Transverse colon (tissue), 4 donors: ENCODE data around the gene FBF1.

Source experiments
- POLR2A ChIP-seq: fragments of 450-650 bp; IDR thresholded peaks from one replicate; pipeline ENCODE4 v1.6.1; 2016; ENCODE audit warnings: antibody characterized with exemption, mild to moderate bottlenecking, moderate library complexity
- POLR2AphosphoS5 ChIP-seq, 3 donors: sonication (generic); formaldehyde crosslinking; IDR thresholded peaks; one replicate each; pipeline ENCODE4 v1.6.1; 2016; ENCODE audit warnings: antibody characterized with exemption in 3 of 3
- TF ChIP-seq, protein P1 (sequence below), 5 experiments: fragments of 200-600 bp in 3 of 5; fragments of 450-650 bp in 2 of 5; sonication (generic) in 3 of 5; IDR thresholded peaks; 1 replicate in 2 of 5; 2 replicates in 3 of 5; pipeline ENCODE4 v1.5.1; 2016 to 2017; ENCODE audit warnings: antibody characterized with exemption in 5 of 5, inconsistent platforms in 3 of 5, mild to moderate bottlenecking in 2 of 5, moderate library complexity in 1 of 5

GRCh38 chr17:75910699-75911098, 30.1 kb downstream of the FBF1 start:
- TF ChIP-seq, protein P1, sequence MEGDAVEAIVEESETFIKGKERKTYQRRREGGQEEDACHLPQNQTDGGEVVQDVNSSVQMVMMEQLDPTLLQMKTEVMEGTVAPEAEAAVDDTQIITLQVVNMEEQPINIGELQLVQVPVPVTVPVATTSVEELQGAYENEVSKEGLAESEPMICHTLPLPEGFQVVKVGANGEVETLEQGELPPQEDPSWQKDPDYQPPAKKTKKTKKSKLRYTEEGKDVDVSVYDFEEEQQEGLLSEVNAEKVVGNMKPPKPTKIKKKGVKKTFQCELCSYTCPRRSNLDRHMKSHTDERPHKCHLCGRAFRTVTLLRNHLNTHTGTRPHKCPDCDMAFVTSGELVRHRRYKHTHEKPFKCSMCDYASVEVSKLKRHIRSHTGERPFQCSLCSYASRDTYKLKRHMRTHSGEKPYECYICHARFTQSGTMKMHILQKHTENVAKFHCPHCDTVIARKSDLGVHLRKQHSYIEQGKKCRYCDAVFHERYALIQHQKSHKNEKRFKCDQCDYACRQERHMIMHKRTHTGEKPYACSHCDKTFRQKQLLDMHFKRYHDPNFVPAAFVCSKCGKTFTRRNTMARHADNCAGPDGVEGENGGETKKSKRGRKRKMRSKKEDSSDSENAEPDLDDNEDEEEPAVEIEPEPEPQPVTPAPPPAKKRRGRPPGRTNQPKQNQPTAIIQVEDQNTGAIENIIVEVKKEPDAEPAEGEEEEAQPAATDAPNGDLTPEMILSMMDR (IDR thresholded peaks at IDR 0.05), result no peak
- no peak for TF ChIP-seq POLR2A
- TF ChIP-seq POLR2AphosphoS5 (IDR thresholded peaks at IDR 0.05), result no peak
